NCI-H2227 (cell line): ENCODE measurements around the gene EDN1.

Experiments used
- DNase-seq: peaks from one replicate; lab custom pipeline; 2025; ENCODE audit not compliant: unreplicated experiment; lab: John Stamatoyannopoulos, UW

EDN1 gene

DNA sequence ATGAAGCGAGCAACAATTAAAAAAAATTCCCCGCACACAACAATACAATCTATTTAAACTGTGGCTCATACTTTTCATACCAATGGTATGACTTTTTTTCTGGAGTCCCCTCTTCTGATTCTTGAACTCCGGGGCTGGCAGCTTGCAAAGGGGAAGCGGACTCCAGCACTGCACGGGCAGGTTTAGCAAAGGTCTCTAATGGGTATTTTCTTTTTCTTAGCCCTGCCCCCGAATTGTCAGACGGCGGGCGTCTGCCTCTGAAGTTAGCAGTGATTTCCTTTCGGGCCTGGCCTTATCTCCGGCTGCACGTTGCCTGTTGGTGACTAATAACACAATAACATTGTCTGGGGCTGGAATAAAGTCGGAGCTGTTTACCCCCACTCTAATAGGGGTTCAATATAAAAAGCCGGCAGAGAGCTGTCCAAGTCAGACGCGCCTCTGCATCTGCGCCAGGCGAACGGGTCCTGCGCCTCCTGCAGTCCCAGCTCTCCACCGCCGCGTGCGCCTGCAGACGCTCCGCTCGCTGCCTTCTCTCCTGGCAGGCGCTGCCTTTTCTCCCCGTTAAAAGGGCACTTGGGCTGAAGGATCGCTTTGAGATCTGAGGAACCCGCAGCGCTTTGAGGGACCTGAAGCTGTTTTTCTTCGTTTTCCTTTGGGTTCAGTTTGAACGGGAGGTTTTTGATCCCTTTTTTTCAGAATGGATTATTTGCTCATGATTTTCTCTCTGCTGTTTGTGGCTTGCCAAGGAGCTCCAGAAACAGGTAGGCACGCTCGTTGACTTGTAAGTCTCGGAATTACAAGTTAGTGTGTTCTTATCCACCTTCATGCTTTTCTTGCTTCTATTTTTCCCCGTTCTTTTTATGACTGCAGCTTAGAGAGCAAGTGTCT, at the start of gene EDN1:
Gene EDN1, plus strand, starts transcription at position 429 of the 888 bp plus-strand sequence. Its CDS starts 269 bp downstream, at position 698.
- DNase-seq, result peak; percentile 86

DNA sequence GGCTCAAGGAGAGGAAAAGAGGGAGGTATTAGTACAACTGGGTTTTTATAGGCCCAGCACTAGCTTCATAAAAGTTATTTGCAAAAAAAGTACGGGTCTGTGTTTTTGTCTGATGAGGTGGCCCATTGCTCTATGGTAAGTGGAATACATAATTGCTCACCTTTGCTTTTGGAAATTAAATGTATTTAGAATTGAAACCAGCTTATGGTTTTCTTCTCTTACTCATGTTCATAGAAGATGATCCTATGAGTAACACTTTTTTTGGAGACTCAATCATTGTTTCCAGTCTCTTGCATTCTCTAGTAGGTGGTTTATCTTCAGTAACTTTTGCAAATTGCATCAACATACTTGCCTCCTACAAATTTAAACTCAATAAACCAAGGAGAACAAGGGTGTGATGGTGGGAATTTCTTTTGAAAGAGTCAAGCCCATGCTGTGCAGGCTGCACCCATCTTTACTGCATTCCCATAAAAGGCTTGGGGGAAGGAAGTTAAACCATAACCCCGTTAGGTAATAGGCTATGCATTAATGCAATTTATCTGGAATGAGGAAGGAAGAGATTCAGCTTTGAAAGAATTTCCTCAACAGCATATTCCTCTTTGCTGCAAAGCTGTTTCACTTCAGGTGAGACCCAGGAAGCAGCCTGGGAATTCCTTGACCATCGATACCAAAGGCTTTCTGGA, 48.5 kb upstream of the EDN1 start:
- DNase-seq, result no peak

DNA sequence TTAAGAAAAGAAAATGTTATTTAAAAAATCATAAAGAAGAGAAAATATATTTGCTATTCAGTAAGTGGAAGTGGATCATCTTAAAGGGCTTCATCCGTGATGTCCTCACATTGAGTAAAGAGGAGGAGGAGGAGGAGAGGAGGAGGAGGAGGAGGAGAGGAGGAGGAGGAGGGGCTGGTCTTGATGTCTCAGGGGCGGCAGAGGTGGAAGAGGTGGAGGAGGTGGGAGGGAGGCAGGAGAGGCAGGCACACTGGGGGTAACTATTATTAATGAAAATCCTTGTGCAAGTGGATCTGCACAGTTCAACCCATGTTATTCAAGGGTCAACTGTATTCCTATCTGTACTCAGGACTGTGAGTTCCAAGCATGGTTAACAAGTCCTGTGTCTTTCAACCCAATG, 47.0 kb upstream of the EDN1 start:
- DNase-seq, result no peak

DNA sequence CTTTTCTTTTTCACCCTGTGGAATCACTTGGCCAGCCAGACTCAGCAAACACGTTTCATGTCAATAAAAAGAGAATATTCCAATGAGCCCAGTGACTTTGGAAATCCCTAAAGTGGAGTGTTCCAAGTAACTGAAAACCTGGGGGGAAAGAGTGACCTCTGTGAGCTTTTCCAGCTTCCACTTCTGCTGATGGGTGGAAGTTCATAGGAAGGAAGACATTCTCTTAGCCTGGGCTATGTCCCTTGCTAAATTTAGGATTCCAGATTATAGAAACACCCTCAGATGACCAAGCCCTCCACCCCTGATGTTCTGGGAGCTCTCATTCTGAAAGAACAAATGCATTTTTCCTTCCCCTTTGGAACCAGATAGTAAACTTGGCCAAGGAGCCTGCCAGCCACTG, 44.8 kb upstream of the EDN1 start:
- no peak for DNase-seq

DNA sequence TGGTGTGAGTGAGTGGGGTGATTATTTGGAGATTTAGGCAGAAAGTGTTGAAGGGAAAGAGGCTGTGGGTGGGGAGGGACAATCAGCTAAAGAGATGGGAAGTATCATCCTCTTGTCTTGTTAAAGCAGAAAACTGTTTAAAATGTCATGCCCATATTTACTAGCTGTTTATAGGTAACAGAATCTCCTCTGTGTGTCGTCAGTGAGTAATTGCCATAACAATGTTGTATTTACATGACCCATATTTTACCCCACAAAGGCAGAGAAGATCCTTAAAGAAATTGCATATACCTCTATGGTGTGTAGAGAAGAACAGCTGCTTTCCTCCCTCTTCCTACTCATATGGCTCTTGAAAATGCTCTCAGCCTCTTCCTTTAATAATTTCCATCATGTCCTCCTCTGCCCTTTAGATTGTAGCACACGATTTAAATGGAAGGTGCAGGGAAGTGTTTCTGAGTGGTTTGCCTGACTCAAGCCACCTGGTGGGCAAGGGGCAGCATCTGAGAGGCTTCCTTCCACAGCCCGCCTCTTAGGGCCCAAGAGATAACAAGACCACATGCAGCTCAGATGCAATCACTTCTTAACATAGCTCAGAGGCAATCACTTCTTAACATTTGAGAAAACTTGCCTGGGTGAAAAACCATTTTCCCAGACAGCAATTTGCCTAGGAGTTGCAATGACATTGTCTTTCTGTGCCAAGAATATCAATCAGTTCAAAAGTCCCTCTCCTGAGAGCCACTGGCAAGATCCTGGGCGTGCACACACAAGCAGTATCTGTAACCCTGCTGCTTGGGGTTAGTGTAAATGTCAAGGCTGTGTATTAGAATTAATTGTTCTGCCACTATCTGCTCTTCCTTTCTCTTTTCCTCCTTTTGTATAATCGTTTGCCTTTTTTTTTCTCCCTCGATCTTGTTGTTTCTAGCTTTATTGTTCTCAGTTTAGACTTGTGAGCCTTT, 44.1 kb upstream of the EDN1 start:
- DNase-seq, result peak; percentile 84

DNA sequence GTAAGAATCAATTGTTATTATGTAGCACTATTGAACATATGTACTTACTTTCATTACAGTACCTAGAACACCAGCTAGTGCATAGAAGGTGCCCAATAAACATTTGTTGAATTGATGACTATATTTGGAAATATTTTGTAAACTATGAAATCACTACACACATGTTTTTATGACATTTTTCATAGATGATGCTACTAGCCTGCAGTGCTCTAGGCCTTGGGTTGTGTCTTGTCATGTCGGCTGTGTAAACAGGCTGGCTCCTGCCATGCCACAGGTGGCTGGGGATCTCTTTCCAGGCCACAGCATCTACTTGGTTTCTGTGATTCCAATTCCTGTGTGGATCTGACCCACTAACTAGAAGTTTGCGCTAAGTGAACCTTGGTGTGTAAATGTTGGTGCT, 43.3 kb upstream of the EDN1 start:
- DNase-seq, result no peak

DNA sequence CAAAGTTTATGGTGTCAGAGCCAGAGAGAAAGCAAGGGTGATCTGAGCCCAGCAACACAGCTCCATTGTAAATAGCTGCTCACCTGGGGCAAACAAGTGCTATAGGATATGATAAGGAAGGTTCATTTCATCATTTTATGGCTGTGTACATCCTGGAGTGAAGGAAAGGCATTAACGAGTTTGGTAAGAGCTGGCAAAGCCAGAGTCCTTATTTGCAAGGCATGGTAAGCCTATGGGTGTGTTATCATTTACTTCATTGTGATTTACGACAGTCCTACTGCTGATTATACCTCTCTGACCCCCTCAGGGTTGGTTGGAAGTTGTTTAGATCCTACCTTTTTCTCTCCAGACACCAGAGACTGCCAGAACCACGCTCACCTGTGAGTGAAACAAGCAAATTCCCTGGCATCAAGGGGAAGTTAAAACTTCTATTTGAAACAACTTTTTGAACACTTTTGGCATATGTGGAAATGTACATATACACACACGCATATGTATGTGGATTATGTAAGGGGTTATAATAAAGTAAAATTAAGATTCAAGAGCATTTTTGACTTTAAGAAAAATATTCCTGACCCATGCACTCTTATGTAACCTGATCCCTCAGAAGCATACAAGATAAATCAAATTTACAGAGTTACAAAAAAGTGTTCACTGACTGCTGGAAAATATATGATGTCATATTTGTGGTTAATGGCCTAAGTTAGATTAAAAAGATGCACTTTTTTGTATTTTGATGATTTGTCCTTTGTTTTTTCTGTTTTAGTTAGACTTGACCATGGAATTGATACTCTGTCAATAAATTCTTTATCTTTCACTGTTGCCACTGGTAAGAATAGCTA, 40.4 kb upstream of the EDN1 start:
- no peak for DNase-seq

DNA sequence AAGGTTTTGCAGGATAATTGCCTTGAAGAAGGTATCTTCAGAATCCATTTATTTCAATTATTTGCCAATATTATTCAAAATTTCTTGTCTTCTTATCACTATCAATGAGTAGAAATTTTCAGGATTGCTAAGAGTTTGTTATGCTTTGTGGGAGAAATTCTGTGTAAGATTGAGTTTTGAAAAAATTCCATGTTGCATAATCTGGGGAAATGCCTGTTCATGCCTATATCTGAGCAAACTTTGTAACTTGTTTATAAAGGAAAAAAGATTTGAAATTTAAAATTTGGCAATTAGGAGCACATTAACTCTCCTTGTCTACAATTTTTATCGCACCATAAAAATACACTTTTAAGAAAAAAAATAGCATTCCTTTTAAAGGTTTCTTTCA, 39.8 kb upstream of the EDN1 start:
- no peak for DNase-seq

DNA sequence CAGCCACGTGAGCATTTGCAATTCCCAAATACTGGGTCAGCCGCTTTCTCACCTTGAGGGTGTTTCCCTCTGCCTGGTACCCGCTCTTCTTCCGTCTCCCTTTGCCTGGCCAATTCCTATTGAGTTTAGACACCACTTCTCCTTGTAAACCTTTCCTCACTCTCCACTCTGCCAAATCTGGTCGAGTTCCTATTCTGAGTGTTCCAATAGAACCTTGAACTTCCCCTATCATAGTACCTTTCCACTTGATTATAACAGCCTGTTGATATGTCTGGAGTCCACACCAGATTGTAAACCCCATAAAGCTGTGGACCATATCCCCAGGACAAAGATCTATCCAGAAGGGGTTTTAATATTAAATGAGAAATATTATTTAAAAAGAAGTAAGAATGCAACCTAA, 36.0 kb upstream of the EDN1 start:
- no peak for DNase-seq

DNA sequence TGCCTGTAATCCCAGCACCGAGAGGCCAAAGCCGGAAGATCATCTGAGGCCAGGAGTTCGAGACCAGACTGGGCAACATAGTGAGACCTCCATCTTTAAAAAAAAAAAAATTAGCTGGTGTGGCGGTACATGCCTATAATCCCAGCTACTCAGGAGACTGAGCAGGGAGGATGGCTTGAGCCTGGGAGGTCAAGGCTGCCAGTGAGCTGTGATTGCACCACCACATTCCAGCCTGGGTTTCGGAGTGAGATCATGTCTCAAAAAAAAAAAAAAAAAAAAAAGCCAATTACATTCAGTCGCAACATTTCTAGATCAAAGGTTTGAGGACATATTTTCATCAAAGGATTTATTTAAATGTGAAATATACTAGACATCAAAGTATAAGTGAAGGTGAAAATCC, 32.0 kb upstream of the EDN1 start:
- no peak for DNase-seq

DNA sequence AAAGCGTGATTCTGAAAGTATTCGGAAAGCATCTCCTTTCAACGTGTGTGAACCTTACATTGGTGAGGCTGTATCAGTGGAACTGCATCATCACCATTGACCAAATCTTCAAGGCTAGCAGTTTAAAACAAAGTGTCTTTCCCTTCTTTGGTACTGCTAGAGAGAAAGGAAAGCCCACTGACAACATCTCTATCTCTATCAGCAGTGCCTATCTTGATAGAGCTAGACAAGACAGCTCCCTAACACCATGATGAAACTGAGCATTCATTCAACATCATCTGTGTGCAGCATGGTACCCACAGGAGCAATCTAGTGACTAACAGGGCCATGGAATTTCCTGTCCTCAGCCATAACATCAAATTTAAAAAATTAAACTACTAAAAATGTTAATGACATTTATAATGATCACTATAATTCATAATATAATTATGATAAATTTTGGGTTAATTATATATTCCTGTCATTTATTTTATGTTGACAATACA, 31.5 kb upstream of the EDN1 start:
- no peak for DNase-seq

DNA sequence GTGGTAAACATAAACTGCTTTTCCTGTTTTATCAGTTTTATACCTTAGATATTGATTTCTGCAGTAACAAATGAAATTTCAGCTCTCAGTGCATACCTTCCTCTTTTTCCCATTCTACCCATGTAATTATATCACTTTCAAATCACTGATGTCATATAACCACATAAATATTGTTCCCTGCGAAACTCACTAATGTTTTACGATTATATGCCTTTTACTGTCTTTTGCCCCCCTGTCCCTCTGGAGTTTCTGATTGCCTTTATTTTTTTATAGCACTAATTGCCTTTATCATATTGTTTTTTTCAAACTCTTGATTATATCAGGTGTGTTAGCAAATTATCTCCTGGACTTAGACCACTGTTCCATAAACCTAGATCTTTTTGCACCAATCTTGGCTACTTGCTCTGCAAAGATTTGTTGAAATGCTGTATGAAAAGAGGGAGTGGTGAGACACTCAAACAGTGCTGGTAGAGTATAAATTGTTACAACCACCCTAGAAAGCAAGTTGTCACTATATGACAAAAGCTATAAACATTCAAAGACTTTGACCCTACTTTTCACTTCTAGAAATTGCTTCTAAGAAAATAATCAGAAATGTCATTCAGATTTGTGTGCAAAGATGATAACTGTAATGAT, 29.6 kb upstream of the EDN1 start:
- DNase-seq, result no peak

DNA sequence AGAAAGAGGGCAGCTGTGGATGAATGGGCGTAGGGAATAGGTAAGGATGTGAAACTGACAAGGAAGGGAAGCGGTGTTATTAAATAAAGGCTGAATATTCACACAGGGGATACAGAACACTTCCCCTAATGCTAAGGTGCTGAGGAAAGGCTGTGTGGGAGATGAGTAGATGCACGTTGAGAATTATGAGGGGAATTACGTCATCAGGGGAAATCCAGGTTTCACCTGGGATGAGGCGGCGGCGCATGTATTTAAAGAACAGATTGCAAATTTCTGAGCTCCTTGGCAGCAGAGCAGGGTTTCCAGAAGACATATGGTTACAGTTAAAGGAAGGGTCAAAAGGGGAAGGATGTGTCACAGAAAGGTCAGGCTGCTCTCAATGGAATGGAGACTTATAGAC, 28.7 kb upstream of the EDN1 start:
- DNase-seq, result no peak

DNA sequence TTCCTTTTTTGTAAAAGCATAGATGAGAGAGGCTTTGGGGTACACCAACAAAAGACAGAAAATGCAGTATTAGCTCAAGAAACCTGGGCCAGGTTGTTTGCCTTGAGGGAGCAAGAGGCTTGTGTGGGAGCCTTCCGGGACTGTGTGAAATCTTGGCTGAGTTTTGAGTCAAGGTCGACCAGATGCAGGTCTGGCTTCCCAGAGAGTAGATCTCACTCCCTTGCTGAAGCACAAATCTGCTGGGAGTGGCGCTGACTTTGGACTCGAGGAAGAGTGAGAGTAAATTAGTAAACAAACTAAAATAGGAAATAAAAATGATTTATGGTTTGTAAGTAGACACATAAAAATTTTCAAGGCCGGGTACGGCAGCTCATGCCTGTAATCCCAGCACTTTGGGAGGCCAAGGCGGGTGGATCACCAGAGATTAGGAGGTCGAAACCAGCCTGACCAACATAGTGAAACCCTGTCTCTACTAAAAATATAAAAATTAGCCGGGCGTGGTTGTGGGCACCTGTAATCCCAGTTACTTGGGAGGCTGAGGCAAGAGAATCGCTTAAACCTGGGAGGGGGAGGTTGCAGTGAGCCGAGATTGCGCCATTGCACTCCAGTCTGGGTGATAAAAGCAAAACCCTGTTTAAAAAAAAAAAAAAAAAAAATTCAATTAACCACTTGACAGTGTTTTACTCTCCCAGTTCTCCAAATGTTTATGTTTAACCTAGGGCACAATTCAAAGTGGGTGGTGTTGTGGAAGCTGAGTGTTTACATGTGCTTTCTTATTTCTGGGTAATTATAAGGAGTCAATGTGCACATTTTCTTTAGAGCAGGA, 27.7 kb upstream of the EDN1 start:
- DNase-seq, result no peak

DNA sequence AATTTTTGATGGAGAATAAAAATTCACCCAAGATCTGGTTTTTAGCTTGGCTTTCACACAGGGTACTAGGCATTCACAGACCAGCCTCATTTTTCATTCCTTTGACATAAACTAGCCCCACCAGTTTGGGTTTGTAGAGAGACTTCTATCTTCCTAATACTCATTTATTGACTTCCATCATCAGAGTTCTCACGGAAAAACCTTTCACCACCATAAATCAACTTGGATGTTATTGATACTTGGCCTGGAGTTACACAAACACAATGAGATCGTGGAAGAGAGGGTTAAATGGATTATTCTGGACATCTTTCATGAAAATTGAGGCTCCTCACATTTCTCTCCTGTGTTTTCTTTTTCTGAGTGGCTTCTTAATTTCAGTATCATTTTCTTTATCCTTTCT, 26.8 kb upstream of the EDN1 start:
- DNase-seq, result no peak

DNA sequence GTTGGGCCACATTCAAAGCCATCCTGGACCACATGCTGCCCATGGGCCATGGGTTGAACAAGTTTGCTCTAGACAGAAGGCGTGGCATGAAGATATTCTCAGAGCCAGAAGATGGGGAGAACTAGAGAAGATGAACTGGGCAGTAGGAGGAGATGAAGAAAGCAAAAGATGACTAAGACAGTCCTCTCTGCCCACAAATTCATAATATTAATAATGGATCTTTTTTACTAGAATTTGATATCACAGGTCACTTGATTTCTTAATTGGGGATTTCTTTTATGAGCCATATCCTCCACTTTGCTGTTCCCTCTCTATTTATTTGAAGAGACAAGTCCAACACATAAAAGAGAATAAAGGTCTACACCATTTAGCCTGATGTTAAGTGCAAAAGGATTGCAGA, 25.5 kb upstream of the EDN1 start:
- DNase-seq, result no peak

DNA sequence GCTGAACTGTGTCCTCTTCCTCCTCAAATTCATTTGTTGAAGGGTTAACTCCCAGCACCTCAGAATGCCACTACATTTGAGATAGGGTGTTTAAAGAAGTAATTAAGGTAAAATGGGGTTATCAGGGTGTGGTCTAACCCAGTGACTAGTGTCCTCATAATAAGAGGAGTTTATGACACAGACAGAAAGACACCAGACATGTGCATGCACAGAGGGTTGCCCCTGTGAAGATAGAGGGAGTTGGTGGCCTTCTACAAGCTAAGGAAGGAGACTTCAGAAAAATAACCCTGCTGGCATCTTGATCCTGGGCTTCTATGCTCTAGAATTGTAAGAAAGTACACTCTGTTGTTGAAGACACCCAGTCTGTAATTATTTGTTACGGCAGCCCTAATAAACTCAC, 24.9 kb upstream of the EDN1 start:
- DNase-seq, result no peak

DNA sequence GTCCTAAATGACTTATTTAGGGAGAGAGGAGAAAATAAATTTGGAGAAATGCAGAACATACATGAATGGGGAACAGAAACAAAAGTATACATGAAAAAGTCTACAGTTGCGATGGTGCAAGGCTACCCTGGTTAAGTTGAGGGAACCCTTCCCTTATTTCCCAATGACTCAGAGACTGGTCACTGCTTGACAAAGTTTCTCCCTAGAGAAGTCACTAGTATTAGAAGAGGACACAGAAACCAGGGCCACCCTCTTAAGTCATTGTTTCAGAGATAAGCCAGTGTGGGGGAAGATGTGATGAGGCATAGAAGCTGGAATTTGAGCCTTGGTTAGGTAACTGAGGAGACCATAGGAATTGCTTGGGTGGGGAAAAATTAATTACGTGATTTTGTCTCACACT, 24.4 kb upstream of the EDN1 start:
- no peak for DNase-seq

DNA sequence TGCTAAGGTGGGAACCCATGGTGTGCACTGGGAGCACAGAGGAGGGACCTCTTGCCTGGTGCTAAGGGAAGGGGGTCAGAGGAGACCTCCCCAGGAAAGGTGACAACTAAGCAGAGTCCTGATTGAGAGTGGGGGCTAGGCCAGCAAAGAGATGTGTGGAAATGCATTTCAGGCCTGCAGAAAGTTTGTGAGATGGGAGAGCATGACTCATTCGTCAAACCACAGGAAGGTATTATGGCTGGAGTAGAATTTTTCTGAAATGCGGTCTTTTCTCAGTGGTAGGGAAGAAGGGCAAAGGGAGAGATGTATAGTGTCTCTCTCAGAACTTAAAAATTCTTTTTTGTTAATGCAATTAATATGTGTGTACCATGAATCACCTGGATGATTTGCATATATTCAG, 23.6 kb upstream of the EDN1 start:
- no peak for DNase-seq
